Stimulated activated CD4-positive, alpha-beta T cell treated with anti-CD3 and anti-CD28 coated beads, TNF-alpha, amount 100 ng/mL, for 4 hours (primary cell): ENCODE measurements around the gene SEPSECS.
A peak's percentile ranks its signal among the peaks of the same experiment; 100 is the strongest.

ENCODE experiments used
- DNase-seq, 3 experiments: peaks; one replicate each; pipeline ENCODE4 v3.0.0-alpha.2; 2020; ENCODE audit warnings: low read depth in 3 of 3

SEPSECS gene

DNA sequence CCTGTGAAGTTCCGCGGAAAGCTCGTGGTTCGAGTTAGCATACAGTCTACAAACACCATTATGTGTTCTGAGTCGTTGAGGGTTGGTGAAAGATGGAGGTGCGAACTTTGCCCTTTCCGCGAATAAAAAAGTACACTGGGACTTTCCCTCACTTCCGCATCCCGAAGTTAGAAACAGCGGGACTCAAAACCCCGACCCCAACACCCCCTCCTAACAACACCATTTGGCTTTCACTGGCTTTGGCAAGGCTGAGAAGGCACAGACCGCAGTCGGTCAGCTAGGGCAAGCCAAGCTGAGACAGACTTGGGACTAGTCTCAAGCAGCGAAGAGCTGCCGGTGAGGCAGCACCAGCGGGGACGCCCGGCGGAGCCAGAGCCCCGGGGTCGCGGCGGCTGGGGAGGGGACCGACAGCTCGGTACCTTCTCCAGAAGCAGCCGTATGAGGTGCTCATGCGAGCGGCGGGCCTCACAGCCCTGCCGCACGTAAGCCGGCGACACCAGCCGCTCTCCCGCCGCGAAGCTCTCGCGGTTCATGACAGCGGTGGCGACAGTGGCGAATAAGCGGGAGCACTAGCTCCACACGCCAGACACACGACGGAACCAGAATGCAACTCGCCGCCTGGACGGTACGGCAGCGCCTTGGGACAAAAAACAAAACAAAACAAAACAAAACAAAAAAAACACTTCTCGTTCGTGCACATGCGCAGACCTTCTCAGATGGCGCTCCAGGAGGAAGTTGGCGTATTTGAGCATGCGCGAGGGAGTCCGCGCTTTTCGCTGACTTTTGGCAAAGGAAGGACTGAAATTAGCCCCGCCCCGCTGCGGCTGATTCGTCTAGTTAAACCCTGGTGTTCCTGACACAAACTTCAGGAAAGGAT is at the start of gene SEPSECS:
SEPSECS (minus strand) TSS at position 613 of the 877 bp plus-strand sequence; CDS start at position 533, 80 bp downstream.
- peak; percentile 84 to 90 (median 85) for DNase-seq

DNA sequence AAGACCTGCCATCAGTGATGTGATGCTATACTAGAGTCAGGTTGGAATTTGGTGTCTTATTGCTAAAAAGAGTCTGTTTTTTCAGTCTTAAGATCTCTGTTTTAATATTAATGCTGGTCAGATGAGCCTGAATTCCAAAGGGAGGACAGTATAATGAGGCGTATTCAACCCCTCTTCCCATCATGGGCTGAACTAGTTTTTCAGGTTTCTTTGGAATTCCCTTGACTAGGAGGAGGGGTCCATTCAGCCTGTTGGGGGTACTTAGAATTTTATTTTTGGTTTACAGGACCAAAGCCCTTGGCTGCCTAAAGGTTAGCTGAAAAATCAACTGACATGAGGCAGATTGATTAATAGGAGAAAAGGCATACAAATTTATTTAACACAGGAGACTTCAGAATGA is 49.5 kb upstream of the SEPSECS start:
- DNase-seq = no peak

DNA sequence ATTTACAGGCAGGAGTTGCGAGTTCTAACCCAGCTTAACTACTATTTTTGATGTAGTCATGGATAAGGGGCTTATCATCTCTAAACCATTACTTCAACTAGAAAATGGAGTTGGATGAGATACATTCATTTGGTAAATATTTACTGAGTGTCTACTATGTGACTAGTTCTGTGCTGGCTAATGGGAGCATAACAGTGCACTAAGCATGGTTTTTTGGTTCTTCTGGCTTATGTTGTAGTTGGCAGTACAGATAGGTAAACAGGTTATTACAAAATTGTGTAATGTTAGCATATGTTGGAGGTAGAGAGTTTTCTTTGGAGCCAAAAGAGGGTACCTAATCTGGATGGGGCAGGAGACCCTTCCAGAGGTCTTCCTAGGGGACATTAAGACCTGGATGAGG is 47.7 kb upstream of the SEPSECS start:
- no peak for DNase-seq

DNA sequence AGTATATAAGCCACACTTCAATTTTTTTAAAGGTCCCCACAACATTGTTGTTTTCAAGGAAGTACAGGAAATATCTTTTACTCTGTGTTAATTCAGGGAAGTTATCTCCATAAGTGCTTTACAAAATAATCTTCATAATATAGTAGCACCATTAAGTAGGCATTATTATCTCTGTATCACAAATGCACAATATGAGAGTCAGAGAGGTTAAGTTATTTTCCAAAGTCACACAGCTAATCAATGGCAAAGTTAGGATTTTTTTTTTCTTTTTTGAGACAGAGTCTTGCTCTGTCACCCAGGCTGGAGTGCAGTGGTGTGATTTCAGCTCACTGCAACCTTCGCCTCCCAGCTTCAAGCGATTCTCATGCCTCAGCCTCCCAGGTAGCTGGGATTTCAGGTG is 38.5 kb upstream of the SEPSECS start:
- DNase-seq = no peak

DNA sequence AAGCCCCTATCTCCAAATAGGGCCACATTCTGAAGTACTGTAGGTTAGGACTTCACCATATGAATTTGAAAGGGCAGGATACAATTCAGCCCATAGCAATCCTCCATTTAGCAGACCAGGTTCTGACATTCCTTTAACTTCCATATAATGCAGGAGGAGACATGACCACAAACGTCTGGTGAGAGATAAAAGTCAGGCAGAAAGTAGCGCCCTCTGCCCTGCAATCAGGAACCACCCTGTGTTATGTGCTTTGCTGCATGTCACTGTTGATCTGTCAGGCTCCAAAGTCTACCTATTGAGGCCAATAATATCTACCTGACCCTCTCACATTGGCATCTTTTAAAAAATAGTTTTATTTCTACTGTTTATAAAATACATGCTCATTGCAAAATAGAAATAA is 30.2 kb upstream of the SEPSECS start:
- no peak for DNase-seq

DNA sequence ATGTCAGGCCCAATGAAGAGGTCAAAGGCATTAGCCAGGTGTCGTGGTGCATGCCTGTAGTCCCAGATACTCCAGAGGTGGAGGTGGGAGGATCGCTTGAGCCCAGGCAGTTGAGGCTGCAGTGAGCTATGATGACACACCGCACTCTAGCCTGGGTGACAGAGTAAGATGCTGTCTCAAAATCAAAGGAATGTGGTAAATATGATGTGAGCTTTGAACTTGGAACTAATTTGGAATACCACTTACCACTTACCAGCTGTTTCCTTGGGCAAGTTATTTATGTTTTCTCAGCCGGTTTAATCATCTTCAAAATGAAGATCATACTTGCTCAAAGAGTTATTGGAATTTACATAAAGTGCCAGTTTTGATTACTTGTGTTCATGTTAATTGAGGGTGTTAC is 23.8 kb upstream of the SEPSECS start:
- no peak for DNase-seq

DNA sequence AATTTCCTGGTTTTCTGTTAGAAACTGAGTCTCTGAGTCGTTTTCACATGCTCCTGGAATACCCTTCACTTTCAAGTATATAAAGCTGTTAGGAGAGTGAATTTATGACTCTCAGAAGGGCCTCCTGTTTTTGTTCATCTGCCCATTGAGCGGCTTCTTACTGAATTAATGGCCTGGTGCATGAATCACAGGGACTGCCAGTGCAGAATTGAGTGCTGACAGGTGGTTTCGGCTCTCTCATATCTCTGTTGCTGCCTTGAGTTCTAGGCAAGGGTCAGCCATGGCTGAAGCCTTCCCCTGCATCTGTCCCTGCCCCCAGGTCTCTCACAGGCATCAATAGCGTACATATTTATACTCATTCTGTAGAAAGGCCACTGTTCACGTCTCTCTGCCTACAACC is 22.7 kb upstream of the SEPSECS start:
- DNase-seq = no peak

DNA sequence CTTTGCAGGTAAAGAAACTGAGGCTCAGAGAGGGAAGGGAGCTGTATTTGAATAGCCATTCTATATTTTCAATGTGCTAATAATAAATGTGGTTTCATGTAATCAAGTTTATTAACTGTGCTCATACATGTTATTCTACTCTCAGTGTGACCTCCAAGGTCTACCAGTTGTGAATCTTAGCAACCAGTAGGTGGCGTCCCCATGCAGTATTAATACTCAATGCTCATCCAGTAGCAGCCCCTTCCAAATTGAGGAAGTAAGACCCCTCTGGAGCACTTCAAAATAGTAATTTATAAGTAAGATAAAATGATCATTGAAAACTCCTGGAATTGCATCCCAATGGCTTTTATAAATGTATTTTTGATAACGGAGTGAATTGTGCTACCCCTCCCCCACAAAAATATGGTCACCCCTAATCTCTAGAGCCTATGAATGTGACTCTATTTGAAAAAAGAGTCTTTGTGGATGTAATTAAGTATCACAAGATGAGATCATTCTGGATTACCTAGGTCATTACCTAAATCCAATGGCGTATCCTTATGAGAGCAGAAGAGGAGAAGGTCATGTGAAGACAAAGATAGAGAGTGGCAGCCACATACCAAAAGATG is 20.4 kb upstream of the SEPSECS start:
- DNase-seq = no peak

DNA sequence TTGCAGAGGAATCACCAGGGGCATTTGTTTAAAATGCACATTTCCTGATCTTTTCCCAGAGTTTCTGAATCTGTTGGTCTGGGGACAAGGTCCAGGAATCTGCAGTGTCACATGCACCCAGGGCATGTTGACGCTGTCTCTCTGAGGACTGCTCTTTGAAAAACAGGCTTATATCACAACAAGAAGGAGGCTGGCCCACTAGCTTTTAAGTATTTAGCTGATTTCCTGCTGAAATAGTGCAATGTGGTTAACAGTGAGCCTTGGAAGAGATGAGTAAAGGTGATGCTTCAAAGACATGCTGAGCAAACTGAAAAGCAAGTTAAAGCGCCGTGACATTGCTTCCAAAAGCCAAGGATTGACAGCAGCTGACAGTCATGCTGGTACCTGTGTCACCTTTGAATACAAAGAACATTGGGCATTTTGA is 18.6 kb upstream of the SEPSECS start:
- no peak for DNase-seq

DNA sequence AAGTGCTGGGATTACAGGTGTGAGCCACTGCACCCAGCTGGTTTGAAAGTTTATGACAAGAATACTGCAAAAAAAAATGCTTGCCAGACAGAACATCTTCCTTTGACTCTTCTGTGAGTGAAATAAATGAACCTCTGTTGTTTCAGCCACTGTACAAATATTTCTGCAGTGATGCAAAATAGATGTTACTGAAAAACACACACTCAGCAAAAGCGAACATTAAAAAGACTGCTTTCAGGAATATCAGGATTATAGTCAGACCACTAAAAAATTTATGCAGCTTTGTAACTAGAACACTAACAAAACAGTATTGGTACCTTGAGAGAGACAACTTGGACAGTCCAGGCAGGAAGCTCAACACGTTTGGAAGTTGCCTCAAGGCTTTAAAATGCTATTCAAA is 16.9 kb upstream of the SEPSECS start:
- DNase-seq = no peak

DNA sequence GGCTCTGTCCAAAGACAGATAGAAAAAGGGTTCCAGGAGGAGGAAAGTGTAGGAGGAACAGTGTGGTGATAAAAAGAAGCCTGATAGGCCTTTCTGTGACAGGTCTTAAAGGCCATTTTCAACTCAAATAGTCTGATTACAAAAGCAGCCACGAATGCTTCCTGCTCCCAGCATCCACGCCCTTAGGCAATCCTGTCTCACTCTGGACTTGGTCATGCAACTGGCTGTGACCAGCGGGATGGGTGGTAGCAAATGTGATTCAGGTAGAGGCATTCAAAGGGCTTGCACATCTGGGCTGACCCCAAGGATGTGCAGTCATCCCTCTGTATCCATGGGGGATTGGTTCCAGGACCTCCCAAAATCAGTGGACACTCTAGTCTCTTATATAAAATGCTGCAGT is 14.4 kb upstream of the SEPSECS start:
- DNase-seq = no peak

DNA sequence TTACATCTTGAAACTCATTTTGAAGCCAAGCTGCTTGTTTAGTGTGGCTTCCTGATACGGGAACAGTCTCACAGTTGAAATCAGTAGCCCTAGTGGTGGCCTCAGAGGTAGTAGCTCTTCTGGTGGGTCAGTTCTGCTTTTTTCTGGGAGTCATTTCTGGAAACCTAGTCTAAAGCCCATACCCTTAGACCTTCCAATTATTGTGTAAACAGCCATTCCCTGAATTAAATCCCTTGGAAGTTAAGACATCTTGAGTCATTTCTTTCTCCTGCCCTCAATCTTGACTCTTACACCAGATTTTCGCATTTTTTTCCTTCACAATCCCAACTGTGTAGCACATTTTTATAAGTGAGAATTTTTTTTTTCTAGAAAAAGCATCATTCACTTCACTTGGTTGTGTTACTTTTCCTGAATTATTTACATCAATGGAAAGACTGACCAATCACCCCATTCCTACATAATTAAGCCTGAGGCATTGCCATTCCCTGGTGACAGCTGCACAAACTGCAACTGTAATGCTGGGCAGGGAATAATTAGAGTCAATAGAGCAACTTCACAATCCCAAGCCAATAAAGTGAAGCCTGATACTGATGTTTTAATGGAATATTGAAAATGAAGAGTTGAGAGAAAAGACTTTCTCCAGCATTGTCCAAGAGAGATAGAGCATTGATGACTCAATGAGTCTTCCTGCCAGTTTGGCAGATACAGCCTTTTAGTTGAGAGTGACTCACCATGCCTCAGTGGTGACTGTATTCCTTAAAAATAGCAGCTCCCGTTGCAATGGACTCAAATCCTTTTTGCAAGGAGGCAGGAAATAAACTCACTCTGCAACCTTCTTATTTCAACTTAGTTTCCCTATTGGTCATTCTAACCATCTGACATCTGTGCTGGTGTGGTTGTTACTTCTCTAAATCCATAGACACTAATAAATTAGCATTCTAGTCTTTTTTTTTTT is 13.0 kb upstream of the SEPSECS start:
- DNase-seq = no peak

DNA sequence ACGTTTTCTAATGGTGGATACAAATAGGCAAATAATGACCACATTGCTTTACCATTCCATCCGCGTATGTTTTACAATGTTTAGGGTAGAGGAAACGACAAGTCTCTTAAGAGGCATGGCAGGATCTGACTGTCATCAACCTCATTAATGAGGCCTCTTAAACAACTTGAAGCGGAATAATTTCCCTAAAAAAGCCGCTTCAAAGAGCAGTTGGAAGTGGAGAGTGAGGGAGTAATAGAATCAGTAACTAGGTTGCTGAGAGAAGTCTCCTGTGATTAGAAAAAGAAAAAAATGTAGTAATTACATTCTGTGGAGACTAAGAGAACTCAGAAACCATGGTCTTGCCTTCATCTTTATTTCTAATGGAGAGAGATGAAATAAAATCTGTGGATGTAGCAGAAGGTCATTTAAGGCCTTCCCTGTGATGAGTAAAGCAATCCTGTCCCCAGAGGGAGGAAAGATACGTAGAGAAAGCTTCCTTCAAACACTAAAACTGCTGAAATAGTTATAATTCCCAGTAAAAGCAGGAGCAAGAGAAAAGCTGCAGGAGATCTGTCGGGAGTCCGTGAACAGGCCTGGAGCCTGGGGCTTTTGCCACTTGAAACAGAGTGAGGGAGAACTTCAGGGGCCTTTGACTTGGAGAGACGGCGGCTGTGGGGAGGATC is 11.1 kb upstream of the SEPSECS start:
- DNase-seq = no peak

DNA sequence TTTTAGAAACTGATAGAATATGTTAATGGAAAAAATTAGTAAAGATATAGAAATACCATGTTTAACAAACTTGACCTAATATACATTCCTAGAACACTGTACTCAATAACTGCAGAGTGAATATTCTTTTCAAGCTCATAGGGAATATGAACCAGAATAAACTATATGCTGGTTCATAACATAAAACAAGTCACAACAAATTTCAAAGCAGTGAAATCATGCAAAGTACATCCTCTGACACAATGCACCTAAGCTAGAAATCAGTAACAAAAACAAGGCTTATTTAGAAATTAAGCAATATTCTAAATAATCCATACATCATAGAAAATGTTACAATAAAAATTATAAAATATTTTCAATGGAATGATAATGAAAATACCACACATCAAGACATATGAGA is 9.2 kb upstream of the SEPSECS start:
- DNase-seq = no peak

DNA sequence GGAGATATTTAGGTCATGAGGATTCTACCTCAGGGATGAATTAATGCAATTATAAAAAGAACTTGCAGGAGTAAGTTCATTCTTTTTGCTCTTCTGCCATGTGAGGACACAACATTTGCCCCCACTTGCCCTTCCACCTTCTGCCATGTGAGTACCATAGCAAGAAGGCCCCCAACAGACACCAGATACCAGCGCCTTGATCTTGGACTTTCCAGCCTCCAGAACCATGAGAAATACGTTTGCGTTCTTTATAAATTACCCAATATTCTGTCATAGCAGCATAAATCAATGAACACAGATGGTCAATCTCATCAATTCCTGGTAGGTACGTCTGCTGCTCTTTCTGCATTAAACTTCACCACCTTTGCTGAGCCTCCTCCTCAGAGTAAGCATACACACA is 5.7 kb upstream of the SEPSECS start:
- no peak for DNase-seq

DNA sequence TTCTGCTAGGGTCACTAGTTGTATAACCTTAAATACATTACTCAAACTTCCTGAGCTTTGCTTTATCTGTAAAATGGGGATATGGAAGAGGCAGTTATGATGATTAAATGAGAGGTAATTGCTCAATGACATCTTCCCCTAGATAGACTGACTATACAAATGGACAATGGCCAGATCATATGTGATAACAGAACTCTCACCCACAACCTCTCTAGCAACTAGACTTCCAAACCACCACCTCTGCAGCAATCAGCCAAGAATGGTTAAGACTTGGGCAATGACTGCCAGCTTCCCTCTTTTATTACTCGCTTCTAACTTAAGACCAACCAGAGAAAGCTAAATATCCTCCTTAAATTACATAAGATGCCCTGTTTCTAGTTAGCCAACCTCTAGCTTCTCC is 2.9 kb upstream of the SEPSECS start:
- no peak for DNase-seq

DNA sequence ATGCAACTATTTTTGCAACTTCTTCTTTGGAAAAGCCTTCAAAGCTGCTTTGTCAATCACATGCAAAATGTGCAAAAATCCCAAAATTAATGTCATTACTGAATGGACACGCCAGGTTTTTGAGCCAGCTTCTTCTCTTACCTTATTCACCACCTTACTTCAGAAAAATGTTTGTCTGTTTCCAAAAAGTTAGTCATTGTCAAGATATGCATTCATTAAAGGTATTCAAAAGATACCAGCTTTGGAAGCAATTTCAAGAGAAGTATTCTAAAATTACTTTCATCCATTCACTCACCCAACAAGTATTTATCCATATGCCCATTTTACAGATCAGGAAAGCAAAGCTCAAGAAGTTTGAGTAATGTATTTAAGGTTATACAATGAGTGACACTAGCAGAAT is 2.3 kb upstream of the SEPSECS start:
- no peak for DNase-seq

DNA sequence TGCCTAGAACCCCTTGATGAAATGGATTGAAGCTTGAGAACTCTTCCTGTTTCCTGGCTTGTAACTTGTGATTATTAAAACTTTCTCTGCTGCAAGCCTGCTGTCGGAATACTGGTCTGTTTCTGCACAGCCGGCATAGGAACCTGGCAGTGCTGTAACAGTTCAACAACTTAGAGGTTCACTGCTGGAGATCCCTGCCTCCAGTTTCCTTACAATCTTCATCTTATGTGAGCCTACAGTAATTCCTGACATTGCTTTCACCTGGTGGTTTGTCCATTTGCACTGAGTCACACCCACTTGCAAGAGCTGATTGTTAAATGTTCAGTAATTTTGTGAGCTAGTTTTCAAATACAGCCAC is 1.3 kb upstream of the SEPSECS start:
- DNase-seq = no peak

DNA sequence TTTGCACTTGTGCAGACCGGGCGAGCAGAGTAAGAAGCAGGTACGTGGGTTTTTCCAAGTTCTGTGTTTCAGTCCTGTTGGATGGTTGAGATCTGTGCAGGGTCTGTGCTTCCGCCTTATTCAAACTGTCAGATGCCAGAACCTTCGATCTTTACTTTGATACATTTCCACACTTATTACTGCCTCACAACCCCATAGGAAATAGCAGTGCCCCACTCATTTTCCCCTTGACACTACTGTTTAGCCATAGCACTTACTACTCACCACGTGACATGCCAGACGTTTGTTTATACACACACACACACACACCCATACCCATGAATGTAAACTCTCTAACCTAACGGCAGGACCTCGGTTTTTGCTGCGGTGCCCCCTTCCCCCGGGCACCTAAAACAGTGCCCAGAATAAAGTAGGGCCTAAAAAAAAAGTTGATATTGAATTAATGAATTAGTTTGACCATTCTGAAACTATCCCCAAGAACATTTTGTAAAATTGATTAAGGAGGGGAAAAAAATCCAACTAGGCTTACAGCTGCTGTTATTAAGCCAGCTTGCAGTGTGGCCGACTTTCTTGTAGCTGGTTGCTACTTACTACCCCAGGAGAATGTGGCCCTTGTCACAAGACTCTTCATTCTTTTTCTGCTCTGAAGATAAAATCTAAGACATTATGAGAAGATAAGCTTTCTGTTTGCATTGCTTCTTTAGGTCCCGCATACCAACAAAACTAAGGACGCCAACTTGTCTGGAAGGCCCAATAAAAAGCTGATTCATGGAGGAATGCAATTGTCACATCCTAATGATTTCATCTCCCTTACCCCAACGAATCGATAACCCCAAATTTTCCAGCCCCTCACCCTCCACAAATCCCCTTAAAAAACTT is 704 bp upstream of the SEPSECS start:
- DNase-seq = no peak

DNA sequence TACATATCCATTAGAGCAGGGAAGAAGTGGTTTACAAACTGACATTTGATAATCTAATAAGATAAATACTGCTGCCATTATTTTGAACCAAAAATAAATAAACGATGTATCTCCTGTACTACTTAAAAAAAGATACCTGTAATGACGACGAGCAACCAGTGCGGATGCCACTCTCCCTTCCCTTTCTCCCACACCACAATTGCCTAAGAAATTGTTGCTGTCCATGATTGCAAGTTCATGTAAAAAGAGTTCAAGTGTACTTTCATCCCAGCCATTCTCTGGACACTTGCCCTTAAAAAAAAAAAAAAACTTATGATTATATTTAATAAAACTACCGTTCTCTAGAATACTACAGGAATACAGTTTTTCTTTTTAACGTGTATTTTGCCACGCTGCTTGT is 1.4 kb downstream of the SEPSECS start:
- DNase-seq = no peak

DNA sequence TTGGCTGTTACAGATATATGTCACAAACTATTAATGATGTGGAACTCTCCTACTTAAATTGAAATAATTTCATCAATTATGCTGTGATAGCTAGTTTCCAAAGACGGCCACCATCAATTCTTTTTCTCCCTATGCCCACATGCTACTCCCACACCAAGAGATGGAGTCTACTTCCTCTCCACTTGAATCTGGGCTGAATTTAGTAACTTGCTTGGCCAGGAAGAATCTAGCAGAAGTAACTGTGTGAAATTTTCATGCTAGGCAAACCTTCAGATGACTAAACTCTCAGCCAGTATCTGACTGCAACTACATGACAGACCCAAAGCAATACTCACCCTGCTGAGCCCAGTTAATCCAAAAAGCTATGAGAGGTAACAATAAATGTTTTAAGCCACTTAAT is 3.2 kb downstream of the SEPSECS start:
- DNase-seq = no peak
